Endothelial cell (in vitro differentiated cells): Measurements from ENCODE around the gene TMEM163. TPM values are rescaled to one million over a fixed set of nuclear protein-coding genes. Genes with fewer than 3 reads are reported as not detected.

Source experiments
- DNase-seq: peaks from one replicate; pipeline ENCODE4 v3.0.0; 2021; ENCODE audit warnings: low spot score
- H3K27ac Mint-ChIP-seq: one replicate; pipeline ENCODE4 v1.8.0; 2021; ENCODE audit warnings: mixed read lengths, inconsistent platforms; ENCODE audit not compliant: unreplicated experiment
- H3K27me3 Mint-ChIP-seq: one replicate; pipeline ENCODE4 v1.8.0; 2021; ENCODE audit warnings: mild to moderate bottlenecking, moderate library complexity, mixed read lengths, inconsistent platforms; ENCODE audit not compliant: unreplicated experiment
- H3K36me3 Mint-ChIP-seq: one replicate; pipeline ENCODE4 v1.8.0; 2021; ENCODE audit warnings: mild to moderate bottlenecking, low read depth, mixed read lengths, inconsistent platforms; ENCODE audit not compliant: unreplicated experiment
- H3K4me1 Mint-ChIP-seq: one replicate; pipeline ENCODE4 v1.8.0; 2021; ENCODE audit warnings: mild to moderate bottlenecking, mixed read lengths, inconsistent platforms; ENCODE audit not compliant: unreplicated experiment
- H3K4me3 Mint-ChIP-seq: one replicate; pipeline ENCODE4 v1.8.0; 2021; ENCODE audit warnings: mild to moderate bottlenecking, mixed read lengths, inconsistent platforms; ENCODE audit not compliant: unreplicated experiment
- H3K9me3 Mint-ChIP-seq: one replicate; pipeline ENCODE4 v1.8.0; 2021; ENCODE audit warnings: mixed read lengths, inconsistent platforms; ENCODE audit not compliant: unreplicated experiment
- CTCF ChIP-seq: fragments of 200-600 bp; sonication (generic); IDR thresholded peaks from one replicate; pipeline ENCODE4 v1.5.0; 2021; ENCODE audit warnings: antibody characterized with exemption; ENCODE audit not compliant: unreplicated experiment
- total RNA-seq: library from RNA; stranded (reverse); fragmentation: NEBNext Ultra II Directional; extraction: Animal tissue kit (Norgen Biotek cat#: 25700); gene quantifications from one replicate; pipeline ENCODE4 v1.2.1, GENCODE V29; 2021; ENCODE audit not compliant: unreplicated experiment

TMEM163 gene
- total RNA-seq, 1 donor from 2014 or later: 150 TPM

GRCh38 chr2:134413430-134413829 is 305.4 kb downstream of the TMEM163 start:
- H3K36me3 Mint-ChIP-seq: no peaks in the 10 kb centered on the region
- peaks cover 3% of the 10 kb centered on the region for H3K4me1 Mint-ChIP-seq
- DNase-seq: no peak
- H3K27me3 Mint-ChIP-seq: peaks cover 4% of the 10 kb centered on the region
- no peak overlapping the region for H3K27ac Mint-ChIP-seq
- H3K4me3 Mint-ChIP-seq: no peak overlapping the region
- no peaks in the 10 kb centered on the region for H3K9me3 Mint-ChIP-seq
- TF ChIP-seq CTCF: no peak

DNA sequence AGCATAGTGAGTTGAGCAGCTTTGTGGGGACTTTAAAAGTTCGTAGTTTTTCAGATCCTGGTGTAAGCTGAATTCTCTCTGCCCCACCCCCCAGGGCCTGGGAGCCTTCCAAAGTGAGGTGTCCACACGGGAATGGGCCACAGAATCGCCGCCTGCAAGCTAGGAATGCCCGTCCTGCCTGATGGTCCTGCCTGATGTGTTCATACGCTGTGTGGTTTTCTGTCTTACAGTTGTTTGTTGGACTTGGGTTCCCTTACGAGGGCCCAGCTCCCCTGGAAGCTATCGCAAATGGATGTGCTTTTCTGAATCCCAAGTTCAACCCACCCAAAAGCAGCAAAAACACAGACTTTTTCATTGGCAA is 306.2 kb downstream of the TMEM163 start:
- DNase-seq: no peak
- Mint-ChIP-seq H3K27me3 (peaks cover 4% of the 10 kb centered on the region), H3K36me3 (no peaks in the 10 kb centered on the region), H3K27ac (no peak overlapping the region), H3K4me3 (no peak overlapping the region), H3K4me1 (peaks cover 3% of the 10 kb centered on the region), H3K9me3 (no peaks in the 10 kb centered on the region)
- no peak for TF ChIP-seq CTCF

DNA sequence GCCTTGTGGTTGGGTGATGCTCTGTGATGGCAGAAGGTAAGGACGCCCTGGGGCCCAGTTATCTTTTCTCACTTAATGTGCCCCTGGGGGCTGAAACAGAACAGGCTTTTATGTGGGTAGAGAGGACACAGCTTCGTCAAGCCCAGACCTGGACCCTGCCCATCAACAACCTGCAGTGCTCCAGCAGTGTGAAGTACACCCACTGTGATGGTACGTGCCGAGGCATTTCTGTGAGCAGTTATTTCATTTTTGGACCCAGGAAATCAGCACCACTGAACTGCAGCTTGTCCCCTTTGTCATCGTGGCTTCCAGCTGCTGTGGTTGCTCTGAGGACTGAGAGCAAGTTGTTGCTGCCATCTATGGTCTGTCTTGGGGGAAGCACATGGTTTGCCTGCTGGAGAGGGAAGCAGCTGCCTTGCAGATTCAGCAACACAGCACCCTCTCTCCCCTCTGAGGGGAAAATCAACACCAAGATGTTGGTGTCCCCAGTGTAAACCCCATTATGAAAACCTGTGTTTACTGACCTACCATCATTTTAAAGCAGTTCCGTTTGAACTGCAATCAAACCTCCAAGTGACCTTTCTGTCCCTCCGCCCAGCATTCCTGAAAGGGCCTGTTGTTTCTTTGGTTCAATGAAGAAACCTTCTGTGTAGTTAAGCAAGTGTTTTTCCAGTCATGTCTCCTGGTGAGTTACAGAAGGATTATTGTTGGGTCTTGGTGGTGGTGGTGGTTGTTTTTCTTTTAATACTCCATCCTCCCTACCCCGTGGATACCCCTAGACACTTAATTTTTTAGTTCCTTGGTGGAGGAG is 306.8 kb downstream of the TMEM163 start:
- DNase-seq: peak; percentile 50
- Mint-ChIP-seq H3K36me3 (peaks cover 4% of the 10 kb centered on the region), H3K4me3 (no peak overlapping the region), H3K27ac (no peak overlapping the region), H3K27me3 (peaks cover 4% of the 10 kb centered on the region), H3K9me3 (no peaks in the 10 kb centered on the region), H3K4me1 (peaks cover 3% of the 10 kb centered on the region)
- no peak for TF ChIP-seq CTCF

DNA sequence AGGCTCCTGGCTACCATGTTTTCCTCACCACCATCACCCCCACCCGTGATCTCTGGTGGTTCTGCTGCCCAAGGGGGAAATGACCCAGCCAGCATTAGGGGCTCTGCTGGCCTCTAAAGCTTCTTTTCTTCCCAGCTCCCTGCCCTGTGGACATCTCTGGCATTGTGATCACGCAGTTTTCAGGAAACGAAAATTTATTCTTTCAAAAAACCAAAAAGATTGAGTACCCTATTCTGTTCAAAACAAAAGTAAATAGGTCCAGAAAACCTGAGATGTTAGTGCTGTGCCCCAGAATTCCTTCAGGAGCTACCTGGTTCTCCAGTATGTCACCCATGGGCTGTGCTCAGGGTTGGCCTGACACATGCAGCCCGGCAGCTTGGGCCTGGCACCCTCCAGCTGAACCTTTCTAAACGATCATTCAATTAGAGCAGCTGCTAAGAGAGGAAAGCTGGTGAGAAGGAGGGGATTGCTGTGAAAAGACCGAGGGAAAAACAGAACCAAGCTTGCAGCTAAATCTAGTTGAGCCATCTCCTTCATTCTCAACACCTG is 307.4 kb downstream of the TMEM163 start:
- Mint-ChIP-seq H3K27me3 (peaks cover 4% of the 10 kb centered on the region), H3K4me1 (peaks cover 3% of the 10 kb centered on the region), H3K27ac (peak overlapping the region; percentile 33), H3K9me3 (no peaks in the 10 kb centered on the region), H3K36me3 (peaks cover 6% of the 10 kb centered on the region), H3K4me3 (no peak overlapping the region)
- no peak for DNase-seq
- no peak for TF ChIP-seq CTCF

- Mint-ChIP-seq H3K4me3 (no peak overlapping the region), H3K4me1 (peaks cover 3% of the 10 kb centered on the region), H3K27ac (no peak overlapping the region), H3K9me3 (no peaks in the 10 kb centered on the region), H3K27me3 (peaks cover 5% of the 10 kb centered on the region), H3K36me3 (peaks cover 6% of the 10 kb centered on the region)
- DNase-seq: no peak
- no peak for TF ChIP-seq CTCF
Measured at GRCh38 chr2:134410831-134411231, 308.0 kb downstream of the TMEM163 start.
